ENCODE data around the gene KIR3DL3.
"Not testable (repeated sequence)": the region's sequence is repeated elsewhere in the genome, so short reads cannot be mapped to it uniquely, and the experiment has no call there.

DNA sequence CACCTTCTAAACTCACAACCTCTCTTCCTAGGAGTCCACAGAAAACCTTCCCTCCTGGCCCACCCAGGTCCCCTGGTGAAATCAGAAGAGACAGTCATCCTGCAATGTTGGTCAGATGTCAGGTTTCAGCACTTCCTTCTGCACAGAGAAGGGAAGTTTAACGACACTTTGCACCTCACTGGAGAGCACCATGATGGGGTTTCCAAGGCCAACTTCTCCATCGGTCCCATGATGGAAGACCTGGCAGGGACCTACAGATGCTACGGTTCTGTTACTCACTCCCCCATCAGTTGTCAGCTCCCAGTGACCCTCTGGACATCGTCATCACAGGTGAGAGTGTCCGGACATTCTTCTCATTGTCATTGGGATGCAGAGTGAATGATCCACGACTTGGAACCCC lies 34.3 kb downstream of the KIR3DL3 start:
- TF ChIP-seq, protein P1, sequence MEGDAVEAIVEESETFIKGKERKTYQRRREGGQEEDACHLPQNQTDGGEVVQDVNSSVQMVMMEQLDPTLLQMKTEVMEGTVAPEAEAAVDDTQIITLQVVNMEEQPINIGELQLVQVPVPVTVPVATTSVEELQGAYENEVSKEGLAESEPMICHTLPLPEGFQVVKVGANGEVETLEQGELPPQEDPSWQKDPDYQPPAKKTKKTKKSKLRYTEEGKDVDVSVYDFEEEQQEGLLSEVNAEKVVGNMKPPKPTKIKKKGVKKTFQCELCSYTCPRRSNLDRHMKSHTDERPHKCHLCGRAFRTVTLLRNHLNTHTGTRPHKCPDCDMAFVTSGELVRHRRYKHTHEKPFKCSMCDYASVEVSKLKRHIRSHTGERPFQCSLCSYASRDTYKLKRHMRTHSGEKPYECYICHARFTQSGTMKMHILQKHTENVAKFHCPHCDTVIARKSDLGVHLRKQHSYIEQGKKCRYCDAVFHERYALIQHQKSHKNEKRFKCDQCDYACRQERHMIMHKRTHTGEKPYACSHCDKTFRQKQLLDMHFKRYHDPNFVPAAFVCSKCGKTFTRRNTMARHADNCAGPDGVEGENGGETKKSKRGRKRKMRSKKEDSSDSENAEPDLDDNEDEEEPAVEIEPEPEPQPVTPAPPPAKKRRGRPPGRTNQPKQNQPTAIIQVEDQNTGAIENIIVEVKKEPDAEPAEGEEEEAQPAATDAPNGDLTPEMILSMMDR (IDR thresholded peaks at IDR 0.05): not testable (repeated sequence)
- not testable (repeated sequence) for TF ChIP-seq POLR2AphosphoS5, POLR2A (IDR thresholded peaks at IDR 0.05)

Measured in transverse colon (tissue), 4 donors.